Urinary bladder (tissue), 4 donors: ENCODE data around the gene CXCR5. TPM values are rescaled to one million over a fixed set of nuclear protein-coding genes. Genes with fewer than 3 reads are reported as not detected.

Experiments used
- DNase-seq: peaks from one replicate; pipeline ENCODE4 v3.0.0-alpha.2; 2015; ENCODE audit errors: extremely low spot score
- H3K27ac ChIP-seq: one replicate; pipeline ENCODE4 v1.5.1; 2013; ENCODE audit warnings: low read depth, mild to moderate bottlenecking, moderate library complexity
- H3K36me3 ChIP-seq: one replicate; pipeline ENCODE4 v1.6.1; 2013; ENCODE audit warnings: mild to moderate bottlenecking, moderate library complexity; ENCODE audit not compliant: insufficient read depth
- H3K4me1 ChIP-seq: one replicate; pipeline ENCODE4 v1.6.1; 2013; ENCODE audit warnings: mild to moderate bottlenecking, moderate library complexity; ENCODE audit not compliant: insufficient read depth
- H3K4me3 ChIP-seq: one replicate; pipeline ENCODE4 v1.5.1; 2013; ENCODE audit warnings: low read depth, low read length
- WGBS: extraction: QIAGEN DNeasy Blood & Tissue Kit; methylation state at CpG from one replicate; pipeline ENCODE4 v1.1.7; 2013; 5-methylcytosine and 5-hydroxymethylcytosine counted together
- polyA plus RNA-seq: library from polyadenylated mRNA; stranded (reverse); fragments of 200-250 nt; gene quantifications from one replicate; pipeline ENCODE4 v1.2.3, GENCODE V29; 2013
- total RNA-seq: library from RNA; depleted of rRNA; stranded (reverse); fragments of >200 nt; gene quantifications from one replicate; pipeline ENCODE4 v1.2.3, GENCODE V29; 2014
- donor health status: healthy with polysubstance abuse.
- donor health status: healthy.

Gene CXCR5
- total and polyA plus RNA-seq, 2 donors: 0.38 TPM; not detected in 1

DNA sequence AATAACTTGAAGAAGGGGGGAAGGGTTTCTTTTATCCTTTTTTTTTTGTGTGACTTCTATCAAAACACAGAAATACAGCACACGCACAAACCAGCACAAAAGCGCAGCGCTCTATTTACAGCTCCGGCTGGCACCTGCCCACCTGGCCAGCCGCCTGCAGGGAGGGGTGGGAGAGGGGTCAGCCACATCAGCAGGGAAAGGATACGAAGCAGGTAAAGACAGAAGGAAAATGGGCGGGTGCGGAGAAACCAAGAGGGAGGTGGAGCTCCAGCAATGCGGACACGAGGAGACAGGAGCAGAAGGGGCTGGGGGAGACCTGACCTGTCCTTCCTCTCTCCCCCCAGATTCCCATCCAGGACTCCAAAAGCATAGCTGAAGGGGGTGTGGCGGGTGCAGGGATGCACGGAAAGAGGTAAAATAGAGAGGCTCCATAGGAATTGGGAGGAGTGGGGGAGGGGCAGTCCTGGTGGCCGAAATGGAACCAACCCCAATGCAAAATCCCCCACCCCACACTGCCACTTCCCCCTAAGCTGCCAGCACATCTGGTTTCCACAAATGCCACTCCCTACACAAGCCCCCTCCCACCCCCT lies 14.1 kb downstream of the CXCR5 start:
- H3K27ac ChIP-seq: no peak overlapping the region
- H3K36me3 ChIP-seq: peaks cover 2% of the 10 kb centered on the region

DNA sequence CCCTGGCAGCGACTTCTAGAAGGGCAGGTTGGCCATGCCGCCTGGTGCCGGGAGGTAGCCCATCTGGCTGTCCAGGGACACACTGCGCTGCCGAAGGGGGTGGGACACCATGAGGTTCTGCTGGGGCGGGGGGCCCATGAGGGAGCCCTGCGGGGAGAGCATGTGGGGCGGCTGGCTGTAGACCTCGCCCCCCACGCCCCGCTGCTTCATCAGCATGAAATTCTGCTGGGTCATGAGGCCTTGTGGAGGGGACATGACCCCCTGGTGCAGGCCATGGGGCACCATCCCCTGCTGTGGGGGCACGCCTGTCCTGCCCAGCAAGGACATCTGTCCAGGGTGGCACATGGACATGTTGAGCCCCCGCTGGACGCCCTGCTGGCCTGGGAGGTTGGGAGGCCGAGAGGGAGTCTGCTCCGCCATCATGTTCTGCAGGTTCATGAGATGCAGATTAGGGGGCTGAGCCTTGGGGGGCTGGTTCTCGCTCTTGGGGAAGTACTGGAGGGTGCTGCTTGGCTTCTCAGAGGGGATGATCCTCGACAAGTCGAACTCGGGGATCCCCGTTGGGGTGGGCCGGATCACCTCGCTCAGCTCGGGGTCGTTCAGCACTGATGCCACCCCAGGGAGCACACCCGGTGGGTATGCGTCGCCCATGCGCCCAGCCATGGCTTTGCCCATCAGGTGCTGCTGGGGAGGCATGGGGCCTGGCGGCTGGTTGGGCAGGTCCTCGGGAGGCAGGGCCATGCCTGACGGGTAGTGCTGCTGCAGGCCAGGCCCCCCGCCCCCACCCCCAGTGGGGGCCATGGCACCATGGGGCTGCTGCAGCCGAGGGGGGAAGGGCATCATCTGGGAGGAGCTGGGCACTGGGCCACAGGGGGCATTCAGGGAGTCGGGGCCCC lies 15.0 kb downstream of the CXCR5 start:
- WGBS: 85% methylated on average over 35 of the region's 35 CpGs
- Histone ChIP-seq H3K36me3 (peaks cover 2% of the 10 kb centered on the region), H3K27ac (no peak overlapping the region), H3K4me1 (no peaks in the 10 kb centered on the region), H3K4me3 (no peak overlapping the region)
- DNase-seq: no peak

More for the DNA sequence above, 14.1 kb downstream of the CXCR5 start:
- Histone ChIP-seq H3K4me3 (no peak overlapping the region), H3K4me1 (no peaks in the 10 kb centered on the region)
- WGBS: 71% methylated on average over 13 of the region's 13 CpGs
- no peak for DNase-seq

DNA sequence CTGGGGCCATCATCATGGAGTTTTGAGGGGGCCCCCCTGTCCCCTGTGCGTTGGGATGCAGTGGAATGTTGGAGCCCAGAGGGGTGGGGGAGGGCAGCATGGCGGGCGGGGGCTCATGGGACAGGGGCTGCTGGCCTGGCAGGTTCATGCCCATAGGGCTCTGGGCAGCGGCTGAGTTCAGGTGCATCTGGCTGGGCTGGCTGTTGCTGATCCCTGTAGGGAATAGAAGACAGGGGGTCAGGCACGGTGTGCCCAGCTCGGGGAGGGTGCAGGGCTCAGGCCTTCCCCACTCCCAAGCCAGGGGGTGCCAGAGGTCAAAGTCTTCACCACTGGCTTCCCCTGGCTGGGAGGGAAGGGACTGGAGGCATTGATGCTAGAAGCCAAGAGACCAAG lies 15.6 kb downstream of the CXCR5 start:
- no peak for DNase-seq
- no peak overlapping the region for H3K27ac ChIP-seq
- H3K4me3 ChIP-seq: no peak overlapping the region
- WGBS: 82% methylated on average over 6 of the region's 6 CpGs
- peaks cover 2% of the 10 kb centered on the region for H3K36me3 ChIP-seq
- no peaks in the 10 kb centered on the region for H3K4me1 ChIP-seq

DNA sequence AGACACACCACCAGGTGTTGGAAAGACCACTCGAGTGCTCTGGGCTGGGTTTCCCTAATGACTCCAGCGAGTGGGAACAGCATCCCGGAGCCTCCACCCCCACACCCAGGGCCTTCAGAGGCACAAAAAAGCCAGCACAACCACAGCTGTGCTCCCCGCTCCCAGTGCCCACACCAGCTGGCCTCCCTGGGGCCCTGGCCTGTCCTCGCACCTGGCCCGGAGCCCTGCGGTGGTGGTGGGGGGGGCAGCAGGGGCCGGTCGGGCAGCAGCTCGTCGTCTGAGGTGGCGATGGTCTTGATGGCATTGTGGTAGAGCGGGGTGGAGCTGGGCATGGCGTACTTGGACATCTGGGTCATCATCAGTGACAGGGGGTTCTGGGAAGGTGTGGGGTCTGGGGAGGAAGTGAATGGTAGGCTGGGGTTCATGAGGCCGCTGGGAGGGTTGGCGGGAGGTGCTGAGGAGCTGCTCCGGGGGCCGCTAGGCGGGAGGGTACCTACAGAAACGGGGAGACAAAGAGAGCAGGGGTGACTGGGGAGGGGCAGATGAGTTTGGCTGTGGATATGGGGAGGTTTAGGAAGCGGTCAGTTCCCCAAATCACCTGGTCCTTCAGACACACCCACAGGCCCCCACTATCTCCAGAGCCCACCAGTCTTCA lies 16.1 kb downstream of the CXCR5 start:
- Histone ChIP-seq H3K4me1 (no peaks in the 10 kb centered on the region), H3K27ac (no peak overlapping the region), H3K4me3 (no peak overlapping the region), H3K36me3 (peaks cover 2% of the 10 kb centered on the region)
- no peak for DNase-seq
- WGBS: 78% methylated on average over 21 of the region's 21 CpGs

DNA sequence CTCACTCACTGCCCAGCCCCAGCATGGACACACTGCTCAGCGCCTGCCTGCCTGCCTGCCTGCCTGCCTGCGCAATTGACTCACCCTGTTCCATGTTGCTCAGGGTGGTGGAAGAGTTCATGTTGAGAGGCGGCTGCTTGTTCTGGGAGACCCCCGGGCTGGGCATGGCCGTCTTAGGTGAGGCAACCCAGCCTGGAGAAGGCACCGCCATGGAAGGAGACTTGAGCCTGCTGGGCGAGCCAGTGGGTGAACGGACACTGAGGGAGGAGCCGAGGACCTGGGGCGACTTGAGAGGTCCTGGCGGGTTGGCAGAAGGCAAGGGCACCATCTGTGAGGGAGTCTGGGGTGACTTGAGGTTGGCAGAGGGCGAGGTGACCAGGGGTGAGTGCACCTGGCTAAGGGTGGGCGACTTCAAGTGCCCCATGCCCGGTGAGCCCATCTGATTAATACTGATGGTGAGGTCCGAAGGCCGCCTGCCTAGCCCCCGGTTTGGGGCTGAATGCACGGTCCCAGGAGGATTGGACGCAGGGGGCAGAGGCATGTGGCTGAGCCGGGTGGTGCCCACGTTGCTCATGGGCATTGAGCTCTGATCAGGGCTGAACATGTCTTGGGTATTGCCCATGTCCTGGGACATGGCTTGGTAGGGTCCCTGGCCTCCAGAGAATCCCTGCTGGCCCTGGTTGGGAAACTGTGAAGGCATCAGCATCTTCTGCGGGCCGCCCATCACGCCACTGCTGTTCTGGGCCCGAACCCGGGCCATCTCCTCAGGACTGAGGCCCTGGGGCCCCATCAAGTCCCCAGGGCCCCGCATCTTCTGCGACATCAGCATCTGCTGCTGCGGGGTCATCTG lies 17.1 kb downstream of the CXCR5 start:
- Histone ChIP-seq H3K36me3 (peaks cover 2% of the 10 kb centered on the region), H3K27ac (no peak overlapping the region), H3K4me3 (no peak overlapping the region), H3K4me1 (no peaks in the 10 kb centered on the region)
- no peak for DNase-seq
- 92% methylated on average over 29 of the region's 29 CpGs for WGBS

DNA sequence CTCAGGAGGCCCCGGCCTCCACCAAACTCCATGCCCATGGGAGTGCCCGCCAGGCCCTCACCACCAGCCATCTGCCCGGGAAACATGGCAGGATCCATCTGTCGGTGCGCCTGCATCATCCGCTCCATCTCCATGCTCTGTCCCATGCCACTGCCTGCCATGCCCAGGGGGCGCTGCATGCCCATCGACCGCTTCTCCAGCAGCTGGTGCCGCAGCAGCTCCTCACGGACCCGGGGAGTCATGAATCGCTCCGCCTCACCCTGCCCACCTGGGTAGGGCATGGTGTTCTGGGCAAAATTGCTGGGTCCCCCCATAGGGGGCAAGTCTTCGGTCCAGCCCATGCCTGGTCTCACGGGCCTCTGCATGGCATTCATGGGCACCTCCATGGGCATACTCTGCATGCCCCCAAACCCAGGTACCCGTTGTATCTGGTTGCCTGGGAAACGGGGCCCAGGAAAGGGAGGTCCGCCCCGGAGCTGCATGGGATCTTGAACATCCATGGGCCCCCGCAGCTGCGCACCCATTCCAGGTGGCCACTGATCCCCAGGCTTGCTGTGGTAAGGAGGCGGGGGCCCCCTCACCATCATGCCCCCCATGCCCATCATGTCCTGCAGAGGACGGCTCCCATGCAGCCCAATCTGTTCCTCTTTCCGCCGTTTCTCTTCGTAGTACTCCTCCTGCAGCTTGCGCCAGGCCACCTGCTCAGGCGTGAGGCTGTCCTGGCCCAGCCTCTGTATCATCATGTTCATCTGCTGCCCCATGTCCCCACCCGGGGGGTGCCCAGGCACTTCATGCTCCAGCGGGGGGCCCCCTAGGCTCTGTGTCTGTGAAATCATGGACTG lies 18.0 kb downstream of the CXCR5 start:
- Histone ChIP-seq H3K4me3 (no peak overlapping the region), H3K4me1 (no peaks in the 10 kb centered on the region), H3K36me3 (peaks cover 3% of the 10 kb centered on the region), H3K27ac (no peak overlapping the region)
- DNase-seq: no peak
- 84% methylated on average over 31 of the region's 31 CpGs for whole genome bisulfite sequencing

GRCh38 chr11:118902336-118903203 lies 18.9 kb downstream of the CXCR5 start:
- WGBS: 86% methylated on average over 37 of the region's 37 CpGs
- Histone ChIP-seq H3K4me1 (no peaks in the 10 kb centered on the region), H3K36me3 (peaks cover 3% of the 10 kb centered on the region), H3K27ac (no peak overlapping the region), H3K4me3 (no peak overlapping the region)
- DNase-seq: no peak

DNA sequence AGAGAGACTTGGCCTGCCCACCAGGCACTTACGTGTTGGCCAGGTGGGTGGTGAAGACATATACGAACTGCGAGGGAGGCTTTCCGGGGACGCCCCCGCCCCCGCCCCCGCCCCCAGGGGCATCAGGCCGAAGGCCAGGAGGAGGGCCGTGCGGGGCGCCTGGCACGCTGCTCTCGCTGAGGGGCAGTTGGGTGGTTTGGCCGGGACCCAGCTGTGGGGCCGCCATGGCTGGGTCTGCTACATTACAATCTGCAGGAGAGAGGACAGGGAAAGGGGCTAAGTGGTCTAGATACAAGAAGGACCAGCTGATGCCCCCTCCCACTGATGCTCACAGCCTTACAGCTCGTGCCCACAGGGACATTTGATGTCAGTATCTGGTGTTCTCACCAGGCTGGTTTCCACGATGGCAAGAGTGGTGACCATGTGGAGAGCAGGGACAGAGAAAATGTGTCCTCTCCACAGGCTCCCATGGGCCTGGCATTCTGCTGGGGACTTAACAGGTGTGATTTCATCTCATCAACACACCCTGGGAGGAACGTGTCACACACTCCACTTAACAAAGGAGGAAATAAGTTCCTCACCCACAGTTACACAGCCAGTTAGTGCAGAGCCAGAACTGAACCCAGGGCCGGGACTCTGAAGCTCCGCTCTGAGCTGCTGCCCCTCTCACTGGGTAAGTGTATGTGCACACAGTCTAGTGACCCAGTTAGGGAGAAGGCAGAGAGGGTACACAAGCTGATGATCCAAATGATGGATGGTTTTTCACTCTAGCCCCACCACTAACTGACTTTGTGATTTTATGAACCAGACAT lies 19.7 kb downstream of the CXCR5 start:
- H3K4me1 ChIP-seq: no peaks in the 10 kb centered on the region
- H3K27ac ChIP-seq: no peak overlapping the region

GRCh38 chr11:118907051-118908042 lies 23.7 kb downstream of the CXCR5 start:
- peak overlapping the region; percentile 16 for H3K27ac ChIP-seq
- no peaks in the 10 kb centered on the region for H3K4me1 ChIP-seq
- WGBS: 42% methylated on average over 24 of the region's 24 CpGs
- no peak overlapping the region for H3K4me3 ChIP-seq
- no peak for DNase-seq
- H3K36me3 ChIP-seq: peaks cover 1% of the 10 kb centered on the region

More for the DNA sequence above, 19.7 kb downstream of the CXCR5 start:
- WGBS: 80% methylated on average over 21 of the region's 21 CpGs
- peaks cover 3% of the 10 kb centered on the region for H3K36me3 ChIP-seq
- no peak overlapping the region for H3K4me3 ChIP-seq
- DNase-seq: no peak

- 75% methylated on average over 13 of the region's 13 CpGs for WGBS
- Histone ChIP-seq H3K27ac (no peak overlapping the region), H3K4me1 (no peaks in the 10 kb centered on the region), H3K36me3 (peaks cover 1% of the 10 kb centered on the region), H3K4me3 (no peak overlapping the region)
- DNase-seq: no peak
These were observed 24.6 kb downstream of the CXCR5 start for GRCh38 chr11:118908264-118908663.
